SHP77 treated with DMSO at 0.1 percent for 48 hours (cell line): ENCODE data around the gene PDE4B.

ENCODE experiments used
- DNase-seq: peaks from one replicate; lab custom pipeline; 2025; lab: John Stamatoyannopoulos, UW

The PDE4B gene

GRCh38 chr1:66341446-66342089 lies 548.9 kb downstream of the PDE4B start:
- no peak for DNase-seq

- DNase-seq, result no peak
Measured at GRCh38 chr1:66342707-66343106, 550.0 kb downstream of the PDE4B start.

GRCh38 chr1:66343569-66344325 lies 551.1 kb downstream of the PDE4B start:
- no peak for DNase-seq

GRCh38 chr1:66346057-66346795 lies 553.5 kb downstream of the PDE4B start:
- no peak for DNase-seq

- DNase-seq, result no peak
Measured at GRCh38 chr1:66346873-66347272, 554.2 kb downstream of the PDE4B start.

- DNase-seq, result no peak
Measured at GRCh38 chr1:66348776-66349175, 556.1 kb downstream of the PDE4B start.

GRCh38 chr1:66349242-66349641 lies 556.5 kb downstream of the PDE4B start:
- no peak for DNase-seq

GRCh38 chr1:66350001-66350547 lies 557.4 kb downstream of the PDE4B start:
- no peak for DNase-seq

- no peak for DNase-seq
Measured at GRCh38 chr1:66351478-66351877, 558.8 kb downstream of the PDE4B start.

- no peak for DNase-seq
Measured at GRCh38 chr1:66351913-66352312, 559.2 kb downstream of the PDE4B start.

- DNase-seq, result no peak
Measured at GRCh38 chr1:66352792-66353191, 560.1 kb downstream of the PDE4B start.

GRCh38 chr1:66353257-66353656 lies 560.6 kb downstream of the PDE4B start:
- DNase-seq, result no peak

GRCh38 chr1:66354311-66355201 lies 561.9 kb downstream of the PDE4B start:
- no peak for DNase-seq

GRCh38 chr1:66355756-66356155 lies 563.1 kb downstream of the PDE4B start:
- no peak for DNase-seq

- no peak for DNase-seq
Measured at GRCh38 chr1:66356605-66357004, 563.9 kb downstream of the PDE4B start.

GRCh38 chr1:66357021-66357420 lies 564.3 kb downstream of the PDE4B start:
- DNase-seq, result no peak

- no peak for DNase-seq
Measured at GRCh38 chr1:66357478-66358197, 564.9 kb downstream of the PDE4B start.

GRCh38 chr1:66359269-66359668 lies 566.6 kb downstream of the PDE4B start:
- no peak for DNase-seq

- no peak for DNase-seq
Measured at GRCh38 chr1:66359815-66360214, 567.1 kb downstream of the PDE4B start.

GRCh38 chr1:66360285-66360724 lies 567.6 kb downstream of the PDE4B start:
- DNase-seq, result no peak
